Measurements from ENCODE around the gene CMTM5. TPM values are rescaled to one million over a fixed set of nuclear protein-coding genes. Genes with fewer than 3 reads are reported as not detected.

The CMTM5 gene
- total RNA-seq: not detected in 2 replicates

DNA sequence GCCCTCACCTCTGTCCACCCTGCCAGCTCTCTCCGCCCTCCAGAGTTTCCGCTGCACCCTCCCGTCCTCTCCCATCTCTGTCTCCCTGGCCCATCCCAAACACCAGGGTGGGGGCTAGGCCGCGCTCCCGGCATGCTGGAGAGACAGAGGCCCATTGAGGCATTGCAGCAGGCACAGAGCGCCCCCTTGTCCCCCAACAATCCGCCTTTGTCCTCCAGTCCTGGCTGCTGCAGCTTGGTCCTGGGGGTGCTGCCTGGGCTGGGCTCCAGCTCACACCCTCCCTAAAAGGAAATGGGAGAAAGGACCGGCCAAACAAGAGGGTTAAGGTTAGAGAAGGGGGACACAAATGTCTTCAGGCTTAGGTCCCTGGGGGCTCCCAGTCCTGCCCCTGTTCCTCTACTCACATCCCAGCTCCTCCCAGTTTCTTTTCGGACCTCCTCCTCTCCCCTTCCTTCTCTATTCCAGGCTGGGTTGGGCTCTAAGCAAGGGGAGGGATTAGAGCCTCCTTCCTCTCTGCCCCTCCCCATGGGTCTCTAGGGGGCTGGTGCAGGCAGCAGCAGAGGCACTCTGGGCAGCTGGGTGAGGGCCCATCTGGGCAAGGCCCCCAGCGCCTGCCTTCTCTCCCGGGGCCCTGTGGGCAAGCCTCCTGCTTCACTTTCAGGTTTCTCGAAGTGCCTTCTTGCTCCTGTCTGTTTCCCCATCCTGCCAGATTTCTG is at the start of gene CMTM5:
CMTM5 (plus strand) TSS at position 565 of the 716 bp plus-strand sequence. CDS start 206 bp downstream, outside the sequence.

DNA sequence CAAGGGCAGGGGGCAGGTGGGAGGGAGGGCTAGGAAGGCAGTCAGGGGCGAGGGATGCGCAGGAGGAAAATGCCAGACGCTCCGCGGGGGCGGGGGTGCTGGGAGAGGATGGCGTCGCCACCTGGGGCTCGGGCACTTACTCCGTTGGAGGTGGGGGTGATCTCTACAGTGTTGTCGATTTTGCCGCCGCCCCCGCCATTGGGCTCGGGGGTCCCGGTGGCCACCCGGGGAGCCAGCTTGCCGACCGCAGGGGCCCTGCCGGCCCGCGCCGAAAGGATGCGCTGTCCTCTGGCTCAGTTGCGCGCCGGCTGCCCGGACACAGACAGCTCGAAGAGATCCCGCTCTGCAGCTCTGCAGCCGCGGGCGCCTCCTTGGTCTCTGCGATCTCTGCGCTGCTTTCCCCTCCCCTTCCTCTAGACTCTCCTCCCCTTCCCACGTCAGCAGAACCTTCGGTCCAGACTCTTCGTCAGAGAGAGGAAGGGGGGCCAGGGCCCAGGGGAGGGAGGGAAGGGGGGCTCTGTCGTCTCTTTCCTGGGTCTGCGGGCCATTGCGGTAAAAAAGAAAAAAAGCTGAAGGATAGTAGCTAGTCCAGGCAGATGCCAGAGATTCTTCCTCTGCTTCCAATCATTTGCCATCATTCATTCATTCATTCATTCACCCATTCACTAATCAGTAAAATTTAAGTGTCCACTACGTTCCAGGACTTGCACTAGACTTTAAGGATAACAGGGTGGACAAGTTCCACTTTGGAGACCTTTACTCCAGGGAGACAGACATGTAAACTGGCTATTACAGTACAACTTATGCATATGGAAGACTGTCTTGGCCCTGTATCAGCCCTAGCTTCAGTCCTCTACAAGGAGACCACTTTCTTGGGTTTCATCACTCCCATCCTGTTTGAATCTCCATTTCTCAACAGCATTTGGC is 24.1 kb upstream of the CMTM5 start, which contains the start of gene SLC22A17:
SLC22A17 (minus strand) TSS at position 382 of the 927 bp plus-strand sequence.

DNA sequence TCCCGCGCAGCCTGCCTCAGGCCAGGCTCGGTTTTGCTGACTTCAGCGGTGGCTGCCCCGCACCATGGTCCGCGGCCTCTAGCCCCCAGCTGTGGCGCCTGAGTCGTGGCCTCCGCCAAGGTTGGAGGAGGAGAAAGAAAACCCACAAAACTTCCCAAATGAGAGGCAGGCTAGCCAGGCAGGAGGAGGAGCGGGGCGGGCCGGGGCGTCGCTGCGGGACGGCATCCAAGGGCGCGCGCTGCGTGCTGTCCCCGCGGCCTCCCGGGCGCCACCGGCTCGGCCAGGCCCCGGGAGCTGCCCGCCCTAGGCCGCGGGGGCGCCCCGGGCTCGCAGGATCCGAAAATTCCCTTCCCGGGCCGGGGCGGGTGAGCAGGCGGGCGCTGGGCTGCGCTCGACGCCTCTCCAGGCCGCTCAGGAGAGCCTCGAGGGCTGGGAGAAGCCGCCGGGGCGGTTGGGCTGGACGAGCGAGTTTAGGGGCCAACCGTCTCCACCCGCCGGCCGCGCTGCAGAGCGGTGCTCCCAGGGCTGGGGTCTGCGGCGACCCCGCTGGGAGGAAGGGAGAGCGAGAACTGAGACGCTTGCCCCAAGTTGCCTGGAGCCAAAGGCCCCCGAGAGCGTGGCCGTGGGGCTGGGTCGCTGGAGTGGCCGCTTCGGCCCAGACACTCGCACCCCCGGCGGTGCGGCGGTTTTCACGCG is 11.7 kb upstream of the CMTM5 start, which contains the start of gene EFS:
EFS (minus strand) TSS at position 137 of the 696 bp plus-strand sequence. CDS start 147 bp downstream, outside the sequence.

DNA sequence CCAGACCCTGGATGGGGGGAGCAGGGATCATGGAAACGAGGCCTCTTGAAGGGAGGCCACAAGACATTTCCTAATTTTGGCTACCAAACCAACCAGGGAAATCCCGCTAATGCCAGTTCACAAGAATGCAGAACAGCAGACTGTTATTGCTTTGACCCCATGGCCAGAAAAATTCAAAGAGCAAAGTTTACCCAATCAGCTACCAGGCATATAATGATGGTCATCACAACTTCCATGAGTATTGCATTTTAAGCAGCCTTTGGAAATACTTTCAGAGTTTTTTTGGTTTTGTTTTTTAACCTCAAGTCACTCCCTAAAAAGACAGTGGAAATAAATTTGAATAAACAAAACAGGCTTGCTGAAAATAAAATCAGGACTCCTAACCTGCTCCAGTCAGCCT is 4.3 kb upstream of the CMTM5 start, which contains the start of gene IL25:
IL25 (plus strand) TSS at position 301 of the 400 bp plus-strand sequence.

DNA sequence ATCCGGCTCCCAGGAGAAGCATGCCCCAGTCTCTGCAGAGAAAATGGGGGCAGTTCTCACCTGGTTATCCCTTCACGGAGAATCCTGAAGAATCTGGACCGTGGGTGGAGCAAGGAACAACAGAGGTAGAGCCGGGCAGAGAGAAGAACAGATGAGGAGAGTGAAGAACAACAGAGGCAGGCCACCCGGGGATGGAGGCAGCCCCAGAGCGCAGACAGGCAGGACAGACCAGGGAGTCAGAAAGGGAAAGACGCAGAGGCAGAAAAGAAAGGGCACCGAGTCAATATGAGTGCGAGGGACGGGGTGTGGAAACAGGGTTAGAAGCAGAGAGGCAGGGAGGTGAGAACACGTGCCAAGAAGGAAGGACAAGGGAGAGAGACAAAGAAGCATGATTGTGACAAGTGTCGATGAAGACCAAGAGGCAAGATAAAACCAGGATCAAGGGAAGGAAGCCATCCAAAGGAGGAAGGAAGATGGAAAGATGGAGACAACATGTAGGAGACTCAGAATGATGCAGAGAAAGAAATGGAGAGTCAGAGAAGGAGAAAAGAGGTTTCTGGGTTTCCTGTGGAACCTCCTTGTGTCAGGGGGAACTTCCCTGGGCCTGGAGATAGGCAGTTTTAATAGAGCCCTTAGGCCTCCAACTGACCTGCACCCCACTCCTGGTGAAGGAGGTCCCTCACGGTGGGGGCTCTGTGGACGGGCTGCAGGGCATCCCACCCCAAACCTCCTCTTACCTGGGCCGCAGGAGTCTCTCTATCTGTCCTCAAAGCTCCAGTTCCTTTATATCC is 30.9 kb downstream of the CMTM5 start, which contains the start of gene MYH6:
MYH6 (minus strand) TSS at position 758 of the 791 bp plus-strand sequence. CDS start 1,050 bp downstream, outside the sequence.

Small RNA genes within 50 kb of the gene (small RNA-seq; reads per million reads assigned to genes)
- gene MIR208A (ENCODE audit: low replicate concordance) (not detected), gene MIR208B (ENCODE audit: low replicate concordance) (not detected)

Other genes with a start within 250 kb of the CMTM5 start
- 1.1 TPM in 2 replicates for gene SLC7A8, start 193.4 kb upstream of the CMTM5 start, total RNA-seq
- not detected in 2 replicates for gene RNF212B, start 139.1 kb upstream of the CMTM5 start, total RNA-seq
- gene HOMEZ, start 90.9 kb upstream of the CMTM5 start, total RNA-seq: 4.4 and 13.8 TPM in 2 replicates
- 4.4 and 5.0 TPM in 2 replicates for gene PPP1R3E, start 74.2 kb upstream of the CMTM5 start, total RNA-seq
- 18.4 and 21.6 TPM in 2 replicates for gene BCL2L2, start 70.2 kb upstream of the CMTM5 start, total RNA-seq
- gene PABPN1, start 55.6 kb upstream of the CMTM5 start, total RNA-seq: 43.1 and 64.4 TPM in 2 replicates
- gene SLC22A17, start 24.2 kb upstream of the CMTM5 start, total RNA-seq: 7.3 and 7.7 TPM in 2 replicates
- 1.5 and 3.3 TPM in 2 replicates for gene EFS, start 11.9 kb upstream of the CMTM5 start, total RNA-seq
- not detected in 2 replicates for gene IL25, start 4.2 kb upstream of the CMTM5 start, total RNA-seq
- gene MYH6, start 31.2 kb downstream of the CMTM5 start, total RNA-seq: not detected in 2 replicates
- gene MYH7, start 58.6 kb downstream of the CMTM5 start, total RNA-seq: not detected in 2 replicates
- 35.8 and 56.2 TPM in 2 replicates for gene NGDN, start 92.7 kb downstream of the CMTM5 start, total RNA-seq
- 0.14 and 0.22 TPM in 2 replicates for gene ZFHX2, start 174.7 kb downstream of the CMTM5 start, total RNA-seq
- gene THTPA, start 179.2 kb downstream of the CMTM5 start, total RNA-seq: 14.7 and 20.6 TPM in 2 replicates
- 10.5 and 12.6 TPM in 2 replicates for gene AP1G2, start 190.7 kb downstream of the CMTM5 start, total RNA-seq
- gene JPH4, start 201.7 kb downstream of the CMTM5 start, total RNA-seq: not detected in 2 replicates

All from placental pericyte (primary cell).